A549 (cell line): ENCODE data around the gene OR5H14. TPM values are rescaled to one million over a fixed set of nuclear protein-coding genes. Genes with fewer than 3 reads are reported as not detected.

ENCODE experiments used
- ATAC-seq, 2 experiments: fragments of 200-7000 bp in 1 of 2; fragments of >200 bp in 1 of 2; cut with Nextera tagmentation in 1 of 2; cut with Tn5 transposase in 1 of 2; 3 replicates each; pipeline versions ENCODE4 v1.8.0 to v1.9.1; 2018 to 2020; ENCODE audit warnings: mild to moderate bottlenecking in 1 of 2, moderate library complexity in 1 of 2
- CTCF ChIA-PET: fragments of 300-600 bp; sonication (Branson Sonifier 250); formaldehyde crosslinking; extraction: SDS; loops from one replicate; lab custom pipeline; 2021; ENCODE audit warnings: antibody characterized with exemption, inconsistent platforms; lab: Yijun Ruan, JAX
- POLR2A ChIA-PET: fragments of 350-600 bp; formaldehyde crosslinking; extraction: SDS; loops from one replicate; lab custom pipeline; 2021; ENCODE audit warnings: antibody characterized with exemption, inconsistent platforms; lab: Yijun Ruan, JAX
- DNase-seq, 2 experiments: peaks; one replicate each; pipeline versions ENCODE4 v3.0.0 to v3.0.0-alpha.2; 2011 to 2016; ENCODE audit warnings: low read depth in 1 of 2, low spot score in 1 of 2
- FAIRE-seq: peaks from 2 replicates; lab custom pipeline; 2011; peaks lifted over from hg19 to GRCh38; lab: Jason Lieb, UNC
- H3K27ac ChIP-seq, 2 experiments: fragments of >200 bp; sonication (Bioruptor Twin); formaldehyde crosslinking; 3 replicates each; pipeline ENCODE4 v1.5.1; 2016 to 2017
- H3K4me1 ChIP-seq: fragments of >200 bp; sonication (Bioruptor Twin); formaldehyde crosslinking; 3 replicates; pipeline ENCODE4 v1.6.1; 2016
- H3K4me2 ChIP-seq: fragments of >200 bp; sonication (Bioruptor Twin); formaldehyde crosslinking; 3 replicates; pipeline ENCODE4 v1.6.1; 2016
- H3K4me3 ChIP-seq: fragments of >200 bp; sonication (Bioruptor Twin); formaldehyde crosslinking; 3 replicates; pipeline ENCODE4 v1.5.1; 2016
- H3K9me3 ChIP-seq: fragments of >200 bp; sonication (Bioruptor Twin); formaldehyde crosslinking; 3 replicates; pipeline ENCODE4 v1.6.1; 2016
- FOSL2 ChIP-seq, 2 experiments: fragments of 450-650 bp in 1 of 2; fragments of >200 bp in 1 of 2; sonication (Bioruptor Twin) in 1 of 2; formaldehyde crosslinking; IDR thresholded peaks; 2 replicates each; pipeline versions ENCODE4 v1.5.0 to v1.6.1; 2016 to 2020; ENCODE audit warnings: mild to moderate bottlenecking in 1 of 2, moderate library complexity in 1 of 2
- NR3C1 ChIP-seq: fragments of >200 bp; sonication (Bioruptor Twin); formaldehyde crosslinking; IDR thresholded peaks from 3 replicates; pipeline ENCODE4 v1.6.1; 2017
- WGBS: methylation state at CpG from one replicate; pipeline ENCODE4 v1.1.6; 2017; ENCODE audit errors: missing lambda C conversion rate; 5-methylcytosine and 5-hydroxymethylcytosine counted together
- polyA plus RNA-seq, 4 experiments: library from polyadenylated mRNA; depleted of rRNA in 3 of 4; stranded (reverse); fragments of >200 nt; fragmentation: RNase III in 1 of 4; extraction: RNeasy Plus Mini Kit Qiagen cat#74134 plus additional on column Dnase treatment in 1 of 4; gene quantifications; 2 replicates in 3 of 4; 3 replicates in 1 of 4; pipeline ENCODE4 v1.2.3, GENCODE V29; 2011 to 2017

OR5H14 gene
- polyA plus RNA-seq, 2 of the 4 experiments (the other 2 are of a cell fraction): not detected

DNA sequence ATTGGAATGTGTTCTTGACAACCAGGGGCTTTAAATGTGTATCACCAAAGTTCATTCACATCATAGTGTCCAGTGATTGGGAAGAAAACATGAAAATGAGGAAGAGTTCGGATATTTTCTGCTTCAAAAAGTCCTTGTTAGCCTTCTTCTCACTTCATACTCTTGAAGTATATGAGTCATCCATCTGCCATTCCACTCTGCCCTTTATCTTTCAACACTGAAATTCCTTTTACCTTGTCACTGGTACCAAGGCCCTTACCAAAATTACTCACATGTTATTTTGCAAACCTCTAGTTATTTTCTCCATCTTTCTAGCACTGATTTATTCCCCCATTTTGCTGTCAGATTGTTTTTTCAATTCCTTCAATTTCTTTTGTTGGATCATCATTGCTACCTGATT lies 51.7 kb downstream of the OR5H14 start:
- no peak overlapping the region for H3K4me3 ChIP-seq
- no peak for FAIRE-seq
- H3K9me3 ChIP-seq: no peaks in the 10 kb centered on the region
- H3K4me2 ChIP-seq: no peak overlapping the region
- no peaks in the 10 kb centered on the region for H3K4me1 ChIP-seq
- DNase-seq: no peak
- ChIA-PET CTCF (no interaction called here), POLR2A (no interaction called here)
- TF ChIP-seq NR3C1 (no peak), FOSL2 (IDR thresholded peaks at IDR 0.05) (no peak), FOSL2 (CRISPR knock-in tag; IDR thresholded peaks at IDR 0.05) (0 out of 2 replicates have a peak, but pooled peaks have one; percentile 19)
- WGBS: 0% methylated on average over 1 of the region's 1 CpG
- H3K27ac ChIP-seq: no peak overlapping the region
- ATAC-seq: no peak

Other genes starting within 250 kb of the OR5H14 start
- 42.4 and 49.6 TPM in 2 replicates for gene RIOX2, start 175.0 kb upstream of the OR5H14 start, polyA plus RNA-seq (2011; rRNA removed)
- gene RIOX2, start 175.0 kb upstream of the OR5H14 start, polyA plus RNA-seq (2017; fragmentation: RNase III; extraction: RNeasy Plus Mini Kit Qiagen cat#74134 plus additional on column Dnase treatment): 34.1 to 40.1 TPM (median 35.0 TPM) in 3 replicates
- gene GABRR3, start 112.2 kb upstream of the OR5H14 start, polyA plus RNA-seq (2011; rRNA removed): 0.03 TPM in 1 of 2 replicates, not detected in the other
- not detected in 3 replicates for gene GABRR3, start 112.2 kb upstream of the OR5H14 start, polyA plus RNA-seq (2017; fragmentation: RNase III; extraction: RNeasy Plus Mini Kit Qiagen cat#74134 plus additional on column Dnase treatment)
- gene OR5AC2, start 60.3 kb upstream of the OR5H14 start, polyA plus RNA-seq (2011; rRNA removed): not detected in 2 replicates
- gene OR5AC2, start 60.3 kb upstream of the OR5H14 start, polyA plus RNA-seq (2017; fragmentation: RNase III; extraction: RNeasy Plus Mini Kit Qiagen cat#74134 plus additional on column Dnase treatment): not detected in 3 replicates
- gene OR5H1, start 16.8 kb upstream of the OR5H14 start, polyA plus RNA-seq (2011; rRNA removed): not detected in 2 replicates
- gene OR5H1, start 16.8 kb upstream of the OR5H14 start, polyA plus RNA-seq (2017; fragmentation: RNase III; extraction: RNeasy Plus Mini Kit Qiagen cat#74134 plus additional on column Dnase treatment): not detected in 3 replicates
- not detected in 2 replicates for gene OR5H15, start 19.2 kb downstream of the OR5H14 start, polyA plus RNA-seq (2011; rRNA removed)
- gene OR5H15, start 19.2 kb downstream of the OR5H14 start, polyA plus RNA-seq (2017; fragmentation: RNase III; extraction: RNeasy Plus Mini Kit Qiagen cat#74134 plus additional on column Dnase treatment): not detected in 3 replicates
- not detected in 2 replicates for gene OR5H6, start 116.8 kb downstream of the OR5H14 start, polyA plus RNA-seq (2011; rRNA removed)
- not detected in 3 replicates for gene OR5H6, start 116.8 kb downstream of the OR5H14 start, polyA plus RNA-seq (2017; fragmentation: RNase III; extraction: RNeasy Plus Mini Kit Qiagen cat#74134 plus additional on column Dnase treatment)
- gene OR5H2, start 135.0 kb downstream of the OR5H14 start, polyA plus RNA-seq (2011; rRNA removed): not detected in 2 replicates
- gene OR5H2, start 135.0 kb downstream of the OR5H14 start, polyA plus RNA-seq (2017; fragmentation: RNase III; extraction: RNeasy Plus Mini Kit Qiagen cat#74134 plus additional on column Dnase treatment): not detected in 3 replicates
- gene OR5K4, start 206.4 kb downstream of the OR5H14 start, polyA plus RNA-seq (2011; rRNA removed): not detected in 2 replicates
- not detected in 3 replicates for gene OR5K4, start 206.4 kb downstream of the OR5H14 start, polyA plus RNA-seq (2017; fragmentation: RNase III; extraction: RNeasy Plus Mini Kit Qiagen cat#74134 plus additional on column Dnase treatment)
- not detected in 2 replicates for gene OR5K3, start 243.2 kb downstream of the OR5H14 start, polyA plus RNA-seq (2011; rRNA removed)
- gene OR5K3, start 243.2 kb downstream of the OR5H14 start, polyA plus RNA-seq (2017; fragmentation: RNase III; extraction: RNeasy Plus Mini Kit Qiagen cat#74134 plus additional on column Dnase treatment): not detected in 3 replicates